ENCODE data around the gene ZSCAN31.
A peak's percentile ranks its signal among the peaks of the same experiment; 100 is the strongest.

The ZSCAN31 gene

DNA sequence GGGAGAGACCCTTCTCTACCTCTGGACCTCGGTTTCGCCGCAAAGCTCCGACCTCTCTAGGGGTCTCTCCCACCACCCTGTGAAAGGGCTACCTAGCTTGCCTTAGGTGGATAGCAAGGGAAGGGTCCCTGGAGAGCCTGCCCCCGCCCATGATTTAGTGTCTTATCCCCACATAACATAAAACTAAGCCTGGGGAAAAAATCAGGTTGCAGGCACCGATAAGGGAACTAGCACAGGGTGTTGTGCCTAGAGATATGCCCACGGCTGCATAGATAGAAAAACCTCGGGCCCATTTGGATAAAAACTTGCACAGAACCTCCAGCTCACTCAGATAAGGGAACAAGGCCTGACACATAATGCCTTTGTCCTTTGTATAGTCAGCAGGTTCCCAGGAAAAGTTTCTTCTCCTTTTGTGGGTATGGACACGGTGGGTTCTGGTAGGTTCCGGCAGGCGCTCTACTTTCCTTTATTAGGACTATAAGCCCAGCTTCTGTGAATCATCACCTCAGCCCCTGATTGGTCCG lies 846 bp downstream of the ZSCAN31 start:
- in situ Hi-C loops (cut with HindIII; ENCODE audit: low sequenced_read_pairs), result no loop called here
- H3K4me3 ChIP-seq (ENCODE audit: low read depth, low read length), result peak overlapping the region; percentile 71
- DNase-seq (ENCODE audit: low read depth, low spot score), result no peak
- TF ChIP-seq, protein P1, sequence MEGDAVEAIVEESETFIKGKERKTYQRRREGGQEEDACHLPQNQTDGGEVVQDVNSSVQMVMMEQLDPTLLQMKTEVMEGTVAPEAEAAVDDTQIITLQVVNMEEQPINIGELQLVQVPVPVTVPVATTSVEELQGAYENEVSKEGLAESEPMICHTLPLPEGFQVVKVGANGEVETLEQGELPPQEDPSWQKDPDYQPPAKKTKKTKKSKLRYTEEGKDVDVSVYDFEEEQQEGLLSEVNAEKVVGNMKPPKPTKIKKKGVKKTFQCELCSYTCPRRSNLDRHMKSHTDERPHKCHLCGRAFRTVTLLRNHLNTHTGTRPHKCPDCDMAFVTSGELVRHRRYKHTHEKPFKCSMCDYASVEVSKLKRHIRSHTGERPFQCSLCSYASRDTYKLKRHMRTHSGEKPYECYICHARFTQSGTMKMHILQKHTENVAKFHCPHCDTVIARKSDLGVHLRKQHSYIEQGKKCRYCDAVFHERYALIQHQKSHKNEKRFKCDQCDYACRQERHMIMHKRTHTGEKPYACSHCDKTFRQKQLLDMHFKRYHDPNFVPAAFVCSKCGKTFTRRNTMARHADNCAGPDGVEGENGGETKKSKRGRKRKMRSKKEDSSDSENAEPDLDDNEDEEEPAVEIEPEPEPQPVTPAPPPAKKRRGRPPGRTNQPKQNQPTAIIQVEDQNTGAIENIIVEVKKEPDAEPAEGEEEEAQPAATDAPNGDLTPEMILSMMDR (IDR thresholded peaks at IDR 0.05; ENCODE audit: low read depth, low read length), result no peak

DNA sequence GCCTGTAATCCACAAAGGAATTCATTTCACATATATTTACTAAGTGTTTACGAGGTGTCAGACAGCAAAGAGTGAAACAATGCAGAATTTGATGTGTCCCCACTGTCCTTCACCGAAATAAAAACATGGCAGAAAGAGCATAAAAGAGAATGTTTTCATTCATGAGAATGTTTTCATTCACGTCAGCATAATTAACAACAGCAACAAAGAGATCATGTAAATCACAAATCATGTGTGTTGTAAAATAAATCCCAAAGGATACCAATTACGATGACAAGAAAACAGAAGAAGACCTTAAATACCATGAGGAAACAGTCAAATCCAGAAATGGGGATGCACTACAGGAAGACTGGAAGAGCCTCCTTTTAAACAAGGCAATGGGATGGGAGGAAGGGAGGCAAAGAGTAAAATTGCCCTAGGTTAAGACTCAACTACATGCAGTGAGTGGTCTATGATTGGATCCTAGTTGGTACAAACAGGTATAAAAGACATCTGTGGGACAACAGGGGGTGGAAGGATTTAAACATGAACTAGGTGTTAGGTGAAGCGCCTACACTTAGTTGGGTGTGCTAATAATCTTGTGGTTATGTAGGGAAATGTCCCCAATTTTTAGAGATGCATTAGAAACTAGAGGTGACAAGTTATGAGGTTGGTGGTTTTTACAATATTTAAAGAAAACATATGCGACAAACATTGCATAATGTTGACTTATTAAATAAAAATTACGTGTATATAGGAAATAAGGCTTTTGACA lies 1.5 kb downstream of the ZSCAN31 start:
- in situ Hi-C loops (cut with HindIII; ENCODE audit: low sequenced_read_pairs), result no loop called here
- TF ChIP-seq, protein P1 (IDR thresholded peaks at IDR 0.05; ENCODE audit: low read depth, low read length), result no peak
- no peak overlapping the region for H3K4me3 ChIP-seq (ENCODE audit: low read depth, low read length)
- DNase-seq (ENCODE audit: low read depth, low spot score), result no peak

DNA sequence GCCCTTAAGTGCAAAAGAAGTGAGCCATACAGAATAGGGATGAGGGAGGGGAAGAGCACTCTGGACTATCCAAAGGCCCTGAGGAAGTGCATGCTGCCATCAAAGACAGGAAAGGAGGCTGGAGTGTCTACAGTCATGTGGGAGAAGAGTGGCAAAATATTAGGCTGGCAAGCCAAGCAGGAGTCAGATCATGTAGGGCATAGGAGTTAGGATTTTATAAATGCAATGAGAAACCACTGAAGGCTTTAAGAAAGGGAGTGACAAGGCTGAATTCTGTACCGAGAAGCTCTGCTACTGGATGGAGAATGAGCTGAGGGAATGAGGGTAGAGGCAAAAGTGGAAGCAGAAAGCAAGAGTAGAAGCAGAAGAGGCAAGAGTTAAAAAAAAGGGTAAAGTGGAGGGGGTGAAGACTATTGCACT lies 2.3 kb downstream of the ZSCAN31 start:
- in situ Hi-C loops (cut with HindIII; ENCODE audit: low sequenced_read_pairs), result no loop called here

DNA sequence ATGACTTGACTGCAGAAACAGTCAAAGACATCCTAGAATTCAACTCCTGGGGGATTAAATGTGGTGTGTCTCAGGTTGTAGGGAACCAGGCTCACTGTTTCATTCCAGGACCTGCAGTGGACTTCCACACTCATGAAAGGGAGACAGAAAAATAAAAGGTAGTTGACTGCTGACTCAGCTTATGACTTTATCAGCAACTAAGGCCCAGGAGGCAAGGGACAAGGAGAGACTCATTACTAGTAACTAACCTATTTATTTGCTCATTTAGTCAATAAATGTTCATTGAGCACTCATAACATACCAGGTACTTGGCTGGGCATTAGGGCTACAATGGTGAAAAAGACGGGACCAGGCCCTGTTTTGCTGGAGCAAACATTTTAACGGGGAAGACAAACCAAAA lies 2.9 kb downstream of the ZSCAN31 start:
- no peak overlapping the region for H3K4me3 ChIP-seq (ENCODE audit: low read depth, low read length)
- TF ChIP-seq, protein P1 (IDR thresholded peaks at IDR 0.05; ENCODE audit: low read depth, low read length), result no peak
- in situ Hi-C loops (cut with HindIII; ENCODE audit: low sequenced_read_pairs), result no loop called here
- DNase-seq (ENCODE audit: low read depth, low spot score), result no peak

More for the DNA sequence above, 2.3 kb downstream of the ZSCAN31 start:
- TF ChIP-seq, protein P1 (IDR thresholded peaks at IDR 0.05; ENCODE audit: low read depth, low read length), result no peak
- H3K4me3 ChIP-seq (ENCODE audit: low read depth, low read length), result no peak overlapping the region
- no peak for DNase-seq (ENCODE audit: low read depth, low spot score)

DNA sequence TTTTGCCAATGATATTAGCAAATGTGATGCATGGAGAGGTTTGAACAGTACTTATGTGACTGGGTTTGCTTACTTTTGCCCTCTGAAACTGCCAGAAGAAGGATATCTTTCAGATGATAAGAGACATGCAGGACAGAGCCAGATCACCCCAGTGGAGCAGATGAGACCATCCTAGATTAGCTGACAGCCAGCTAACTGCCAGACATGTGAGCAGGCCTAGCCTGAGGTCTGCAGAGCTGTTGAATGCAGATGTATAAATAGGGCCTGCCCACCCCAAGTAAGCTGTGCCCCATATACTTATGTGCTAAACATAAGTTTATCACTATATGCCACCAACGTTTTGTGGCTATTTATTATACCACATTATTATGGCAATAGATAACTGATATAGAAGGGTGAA lies 5.9 kb downstream of the ZSCAN31 start:
- H3K4me3 ChIP-seq (ENCODE audit: low read depth, low read length), result no peak overlapping the region
- TF ChIP-seq, protein P1 (IDR thresholded peaks at IDR 0.05; ENCODE audit: low read depth, low read length), result no peak
- DNase-seq (ENCODE audit: low read depth, low spot score), result no peak
- in situ Hi-C loops (cut with HindIII; ENCODE audit: low sequenced_read_pairs), result no loop called here

DNA sequence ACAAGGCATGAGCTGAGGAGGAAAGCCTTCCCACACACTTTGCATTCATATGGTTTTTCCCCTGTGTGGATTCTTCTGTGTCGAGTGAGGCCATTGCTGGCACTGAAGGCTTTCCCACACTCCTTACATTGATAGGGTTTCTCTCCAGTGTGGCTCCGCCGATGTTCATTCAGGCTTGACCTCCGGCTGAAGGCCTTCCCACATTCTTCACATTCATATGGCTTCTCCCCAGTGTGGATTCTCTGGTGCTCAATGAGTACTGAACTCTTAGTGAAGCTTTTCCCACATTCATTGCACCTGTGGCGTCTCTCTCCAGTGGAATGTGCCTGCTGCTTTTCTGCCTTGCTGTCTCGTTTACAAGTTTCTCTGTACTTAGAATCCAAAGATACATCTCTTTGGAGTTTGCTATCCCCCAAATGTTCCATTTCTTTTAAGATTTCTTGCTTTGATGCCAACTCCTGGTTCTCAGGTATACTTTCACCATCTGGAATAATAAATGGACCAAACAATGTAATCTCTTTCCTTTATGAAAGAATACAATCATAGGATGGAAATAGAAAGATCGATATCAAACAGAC lies 9.5 kb downstream of the ZSCAN31 start:
- H3K4me3 ChIP-seq (ENCODE audit: low read depth, low read length), result no peak overlapping the region
- TF ChIP-seq, protein P1 (IDR thresholded peaks at IDR 0.05; ENCODE audit: low read depth, low read length), result no peak
- DNase-seq (ENCODE audit: low read depth, low spot score), result no peak
- in situ Hi-C loops (cut with HindIII; ENCODE audit: low sequenced_read_pairs), result no loop called here

Measured in astrocyte of the spinal cord (primary cell).